Measurements from ENCODE around the gene OR10A4.
A peak's percentile ranks its signal among the peaks of the same experiment; 100 is the strongest.

OR10A4 gene

DNA sequence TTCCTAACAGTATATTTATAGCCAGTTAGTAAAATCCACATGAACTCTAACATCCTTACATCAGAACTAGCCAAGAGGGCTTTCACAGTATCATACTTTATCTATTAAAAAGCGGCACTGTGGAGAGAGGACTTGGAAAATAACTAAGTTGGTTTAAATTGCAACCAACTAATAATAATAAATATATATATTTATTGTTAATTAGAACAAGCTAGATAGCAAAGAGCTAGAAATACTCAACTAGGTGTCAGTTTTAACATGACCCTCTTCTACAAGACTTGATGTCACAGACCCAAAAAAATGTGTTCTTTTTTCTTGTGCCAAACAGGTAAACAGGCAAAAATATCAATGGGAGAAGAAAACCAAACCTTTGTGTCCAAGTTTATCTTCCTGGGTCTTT lies 44.3 kb downstream of the OR10A4 start, which contains the start of gene OR2D3:
TSS of gene OR2D3 (plus strand) at position 301 of the 400 bp plus-strand sequence. CDS start at position 301, 0 bp downstream.
- H3K9me3 Mint-ChIP-seq, result no peaks in the 10 kb centered on the region
- H3K4me1 Mint-ChIP-seq (ENCODE audit: low read depth), result peaks cover 3% of the 10 kb centered on the region
- H3K4me3 Mint-ChIP-seq, result no peak within 1 kb of the TSS
- DNase-seq (ENCODE audit: low spot score), result no peak
- peaks cover 10% of the 10 kb centered on the region for H3K27me3 Mint-ChIP-seq (ENCODE audit: low read depth)
- no peak within 1 kb of the TSS for H3K27ac Mint-ChIP-seq
- no peaks in the 10 kb centered on the region for H3K36me3 Mint-ChIP-seq (ENCODE audit: low read depth)

- DNase-seq (ENCODE audit: low spot score), result no peak
- H3K36me3 Mint-ChIP-seq (ENCODE audit: low read depth), result no peaks in the 10 kb centered on the region
- H3K27ac Mint-ChIP-seq, result no peak overlapping the region
- peak overlapping the region; percentile 90 for H3K4me3 Mint-ChIP-seq
- no peaks in the 10 kb centered on the region for H3K9me3 Mint-ChIP-seq
- peaks cover 19% of the 10 kb centered on the region for H3K4me1 Mint-ChIP-seq (ENCODE audit: low read depth)
- H3K27me3 Mint-ChIP-seq (ENCODE audit: low read depth), result peaks cover 29% of the 10 kb centered on the region
Observed at GRCh38 chr11:6925007-6925577, 48.7 kb downstream of the OR10A4 start.

DNA sequence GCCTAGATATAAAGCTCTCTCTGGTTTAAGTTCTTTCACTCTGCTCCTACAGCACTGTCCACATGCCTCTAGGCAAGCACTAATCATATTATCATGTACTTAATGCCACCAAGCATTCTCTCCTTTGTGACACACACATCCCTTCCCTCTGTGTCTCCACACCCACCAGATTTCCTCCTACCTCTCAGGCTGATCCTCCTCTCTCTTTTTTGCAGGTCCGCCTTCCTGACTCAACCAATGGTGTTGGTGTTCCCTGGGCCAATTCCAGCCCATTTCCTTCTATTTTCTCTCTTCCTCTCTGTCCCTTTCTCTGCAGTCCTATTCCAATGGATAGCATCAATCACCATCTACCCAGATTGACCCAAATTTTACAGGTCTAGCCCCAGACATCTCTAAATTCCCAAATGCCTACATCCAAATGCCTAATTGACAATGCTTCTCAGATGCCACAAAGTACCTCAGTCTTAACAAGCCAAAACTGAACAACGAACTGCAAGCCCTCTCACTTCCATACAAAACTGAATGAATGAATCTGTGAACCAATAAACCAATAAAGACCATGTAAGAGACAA lies 49.3 kb downstream of the OR10A4 start:
- H3K36me3 Mint-ChIP-seq (ENCODE audit: low read depth), result no peaks in the 10 kb centered on the region
- DNase-seq (ENCODE audit: low spot score), result no peak
- peaks cover 19% of the 10 kb centered on the region for H3K4me1 Mint-ChIP-seq (ENCODE audit: low read depth)
- H3K27ac Mint-ChIP-seq, result peak overlapping the region; percentile 46
- no peaks in the 10 kb centered on the region for H3K9me3 Mint-ChIP-seq
- peak overlapping the region; percentile 90 for H3K4me3 Mint-ChIP-seq
- peaks cover 32% of the 10 kb centered on the region for H3K27me3 Mint-ChIP-seq (ENCODE audit: low read depth)

GRCh38 chr11:6926208-6927029 lies 50.0 kb downstream of the OR10A4 start, which contains the start of gene ZNF215:
Gene ZNF215, plus strand, starts transcription at chr11:6926426. Its CDS starts 5,847 bp downstream, at chr11:6932273.
- H3K27ac Mint-ChIP-seq, result peak within 1 kb of the TSS; percentile 46
- H3K4me1 Mint-ChIP-seq (ENCODE audit: low read depth), result peaks cover 19% of the 10 kb centered on the region
- peaks cover 32% of the 10 kb centered on the region for H3K27me3 Mint-ChIP-seq (ENCODE audit: low read depth)
- peak within 1 kb of the TSS; percentile 90 for H3K4me3 Mint-ChIP-seq
- no peaks in the 10 kb centered on the region for H3K9me3 Mint-ChIP-seq
- no peaks in the 10 kb centered on the region for H3K36me3 Mint-ChIP-seq (ENCODE audit: low read depth)
- DNase-seq (ENCODE audit: low spot score), result peak; percentile 72

DNA sequence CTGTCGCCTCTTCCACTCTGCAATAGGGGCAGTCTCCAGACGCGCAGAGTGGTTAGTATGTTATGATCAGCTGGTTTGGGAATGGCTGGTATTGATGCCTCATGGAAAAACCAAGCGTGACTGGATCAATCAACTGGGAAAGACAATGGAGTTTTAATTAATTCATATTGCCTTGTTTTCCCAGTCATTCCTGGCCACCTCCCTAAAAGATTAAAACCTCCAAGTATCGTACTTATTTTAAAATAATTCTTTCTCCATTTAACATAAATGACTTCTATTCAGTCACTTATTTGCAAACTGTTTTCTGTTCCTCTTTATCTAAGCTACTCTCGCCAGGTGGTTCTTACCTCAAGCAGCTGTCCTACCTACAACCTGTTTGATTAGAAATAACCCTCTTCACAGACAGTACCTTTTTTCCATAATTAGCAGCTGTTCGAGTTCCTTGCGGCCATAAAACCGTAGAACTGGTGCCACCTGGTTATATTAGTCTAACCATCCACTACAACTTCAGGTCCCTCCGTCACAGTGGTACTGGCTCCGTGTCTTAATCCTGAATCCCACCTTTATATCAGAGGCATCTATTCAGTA lies 50.7 kb downstream of the OR10A4 start:
- no peaks in the 10 kb centered on the region for H3K9me3 Mint-ChIP-seq
- H3K4me1 Mint-ChIP-seq (ENCODE audit: low read depth), result peaks cover 25% of the 10 kb centered on the region
- H3K4me3 Mint-ChIP-seq, result peak overlapping the region; percentile 90
- H3K27me3 Mint-ChIP-seq (ENCODE audit: low read depth), result peaks cover 32% of the 10 kb centered on the region
- peak overlapping the region; percentile 29 for H3K27ac Mint-ChIP-seq
- no peak for DNase-seq (ENCODE audit: low spot score)
- no peaks in the 10 kb centered on the region for H3K36me3 Mint-ChIP-seq (ENCODE audit: low read depth)

Data from T-helper 2 cell treated with Interferon-gamma antibody and Interleukin-4, amounts not matched to agents 5 μg/mL and 100 μg/mL, for 36 hours (primary cell).